Osteoblast (primary cell): Measurements from ENCODE around the gene HES6. TPM values are rescaled to one million over a fixed set of nuclear protein-coding genes. Genes with fewer than 3 reads are reported as not detected.

Experiments
- DNase-seq: peaks from one replicate; pipeline ENCODE4 v3.0.0; 2011; ENCODE audit warnings: low spot score, mixed read lengths; ENCODE audit not compliant: insufficient read length; ENCODE audit errors: missing footprints
- H2AFZ ChIP-seq: 2 replicates; pipeline ENCODE4 v1.6.0; 2011; ENCODE audit warnings: mild to moderate bottlenecking, low read length
- H3K27ac ChIP-seq: 2 replicates; pipeline ENCODE4 v1.5.1; 2011; ENCODE audit warnings: mild to moderate bottlenecking, low read depth, low read length, moderate library complexity
- H3K27me3 ChIP-seq: 2 replicates; pipeline ENCODE4 v1.6.0; 2012; ENCODE audit warnings: mild to moderate bottlenecking, control low read depth, inconsistent platforms, low read length, moderate library complexity; ENCODE audit not compliant: insufficient read depth
- H3K36me3 ChIP-seq: 2 replicates; pipeline ENCODE4 v1.5.1; 2011; ENCODE audit warnings: mild to moderate bottlenecking, low read length, control low read depth, moderate library complexity; ENCODE audit not compliant: insufficient read depth
- H3K4me1 ChIP-seq: 2 replicates; pipeline ENCODE4 v1.5.1; 2011; ENCODE audit warnings: mild to moderate bottlenecking, low read length, control low read depth, moderate library complexity; ENCODE audit not compliant: insufficient read depth
- H3K4me2 ChIP-seq: 2 replicates; pipeline ENCODE4 v1.6.0; 2011; ENCODE audit warnings: mild to moderate bottlenecking, low read length; ENCODE audit not compliant: insufficient read depth
- H3K4me3 ChIP-seq: fragments of 200-600 bp; sonication (generic); 3 replicates; pipeline ENCODE4 v1.5.1; 2012; ENCODE audit warnings: mild to moderate bottlenecking, low read length, inconsistent platforms; ENCODE audit not compliant: insufficient read depth
- H3K79me2 ChIP-seq: 2 replicates; pipeline ENCODE4 v1.6.0; 2012; ENCODE audit warnings: mild to moderate bottlenecking, low read length, control low read depth, inconsistent platforms; ENCODE audit not compliant: insufficient read depth
- H3K9me3 ChIP-seq: 2 replicates; pipeline ENCODE4 v1.5.1; 2011; ENCODE audit warnings: low read depth, low read length, control low read depth
- H4K20me1 ChIP-seq: 2 replicates; pipeline ENCODE4 v1.6.0; 2012; ENCODE audit warnings: mild to moderate bottlenecking, low read length, control low read depth; ENCODE audit not compliant: insufficient read depth
- CTCF ChIP-seq: IDR thresholded peaks from 2 replicates; pipeline ENCODE4 v1.5.1; 2011; ENCODE audit warnings: mild to moderate bottlenecking, low read depth, low read length, moderate library complexity; ENCODE audit errors: extremely low read depth
- total RNA-seq: library from RNA; depleted of rRNA; stranded (reverse); fragments of >200 nt; gene quantifications from 2 replicates; pipeline ENCODE4 v1.2.3, GENCODE V29; 2012

HES6 gene
- total RNA-seq, 1 donor, result 4.0 TPM

- peaks cover 10% of the 10 kb centered on the region for H3K27me3 ChIP-seq
- H3K79me2 ChIP-seq, result no peaks in the 10 kb centered on the region
- H3K36me3 ChIP-seq, result no peaks in the 10 kb centered on the region
- DNase-seq, result no peak
- no peak overlapping the region for H3K4me3 ChIP-seq
- no peak overlapping the region for H3K27ac ChIP-seq
- H3K4me1 ChIP-seq, result peaks cover 2% of the 10 kb centered on the region
- TF ChIP-seq CTCF, result no peak
- no peak overlapping the region for H3K4me2 ChIP-seq
- H2AFZ ChIP-seq, result no peak overlapping the region
- no peaks in the 10 kb centered on the region for H4K20me1 ChIP-seq
- no peaks in the 10 kb centered on the region for H3K9me3 ChIP-seq
These were observed 15.3 kb downstream of the HES6 start for GRCh38 chr2:238224356-238225035.

GRCh38 chr2:238220892-238221521 lies 18.8 kb downstream of the HES6 start:
- no peaks in the 10 kb centered on the region for H3K9me3 ChIP-seq
- no peak overlapping the region for H3K27ac ChIP-seq
- DNase-seq, result peak; percentile 95
- H3K36me3 ChIP-seq, result no peaks in the 10 kb centered on the region
- H3K4me3 ChIP-seq, result peak overlapping the region; percentile 72
- no peaks in the 10 kb centered on the region for H3K79me2 ChIP-seq
- H3K4me1 ChIP-seq, result peaks cover 2% of the 10 kb centered on the region
- no peaks in the 10 kb centered on the region for H4K20me1 ChIP-seq
- TF ChIP-seq CTCF, result no peak
- peak overlapping the region; percentile 79 for H3K4me2 ChIP-seq
- no peaks in the 10 kb centered on the region for H3K27me3 ChIP-seq
- peak overlapping the region; percentile 99 for H2AFZ ChIP-seq

- DNase-seq, result no peak
- no peak for TF ChIP-seq CTCF
- peak overlapping the region; percentile 99 for H2AFZ ChIP-seq
- no peaks in the 10 kb centered on the region for H3K36me3 ChIP-seq
- H3K4me1 ChIP-seq, result peaks cover 2% of the 10 kb centered on the region
- H3K27ac ChIP-seq, result no peak overlapping the region
- peak overlapping the region; percentile 79 for H3K4me2 ChIP-seq
- no peaks in the 10 kb centered on the region for H3K9me3 ChIP-seq
- H3K4me3 ChIP-seq, result peak overlapping the region; percentile 72
- no peaks in the 10 kb centered on the region for H3K79me2 ChIP-seq
- H3K27me3 ChIP-seq, result no peaks in the 10 kb centered on the region
- H4K20me1 ChIP-seq, result no peaks in the 10 kb centered on the region
These were observed 19.5 kb downstream of the HES6 start for GRCh38 chr2:238220274-238220891.

- no peak for DNase-seq
- Histone ChIP-seq H2AFZ (no peak overlapping the region), H3K4me2 (no peak overlapping the region)
These were observed 23.1 kb downstream of the HES6 start for GRCh38 chr2:238216651-238217184.

More at GRCh38 chr2:238216651-238217184, 23.1 kb downstream of the HES6 start:
- no peaks in the 10 kb centered on the region for H3K36me3 ChIP-seq
- peaks cover 2% of the 10 kb centered on the region for H3K4me1 ChIP-seq
- H3K79me2 ChIP-seq, result no peaks in the 10 kb centered on the region
- TF ChIP-seq CTCF, result no peak
- peaks cover 14% of the 10 kb centered on the region for H3K27me3 ChIP-seq
- no peaks in the 10 kb centered on the region for H4K20me1 ChIP-seq
- H3K4me3 ChIP-seq, result no peak overlapping the region
- H3K27ac ChIP-seq, result no peak overlapping the region
- H3K9me3 ChIP-seq, result no peaks in the 10 kb centered on the region
